Occipital lobe (tissue), 2 donors: ENCODE results near the gene EMILIN1. TPM values are rescaled to one million over a fixed set of nuclear protein-coding genes. Genes with fewer than 3 reads are reported as not detected.
"Not testable (repeated sequence)": the region's sequence is repeated elsewhere in the genome, so short reads cannot be mapped to it uniquely, and the experiment has no call there.

ENCODE experiments used
- DNase-seq: peaks from one replicate; lab custom pipeline; 2025; lab: John Stamatoyannopoulos, UW
- total RNA-seq: library from RNA; depleted of rRNA; stranded (reverse); fragments of >200 nt; gene quantifications from one replicate; pipeline ENCODE4 v1.2.3, GENCODE V29; 2014

Gene EMILIN1
- total RNA-seq, 1 donor from 2014 or later: 4.5 TPM

GRCh38 chr2:27093430-27094352 is 15.3 kb downstream of the EMILIN1 start:
- DNase-seq: no peak

- DNase-seq: no peak
Observed at GRCh38 chr2:27094353-27094984, 16.1 kb downstream of the EMILIN1 start.

GRCh38 chr2:27095427-27095744 is 17.0 kb downstream of the EMILIN1 start:
- no peak for DNase-seq

- DNase-seq: peak; percentile 48
Observed at GRCh38 chr2:27095745-27096651, 17.6 kb downstream of the EMILIN1 start.

- DNase-seq: no peak
Observed at GRCh38 chr2:27096748-27097297, 18.4 kb downstream of the EMILIN1 start.

- DNase-seq: no peak
Observed at GRCh38 chr2:27097341-27097740, 18.9 kb downstream of the EMILIN1 start.

- no peak for DNase-seq
Observed at GRCh38 chr2:27099334-27099955, 21.0 kb downstream of the EMILIN1 start.

- no peak for DNase-seq
Observed at GRCh38 chr2:27100036-27100435, 21.6 kb downstream of the EMILIN1 start.

- no peak for DNase-seq
Observed at GRCh38 chr2:27102329-27102728, 23.9 kb downstream of the EMILIN1 start.

GRCh38 chr2:27105981-27106380 is 27.6 kb downstream of the EMILIN1 start:
- DNase-seq: no peak

- DNase-seq: no peak
Observed at GRCh38 chr2:27108221-27108620, 29.8 kb downstream of the EMILIN1 start.

GRCh38 chr2:27109083-27109482 is 30.7 kb downstream of the EMILIN1 start:
- no peak for DNase-seq

- not testable (repeated sequence) for DNase-seq
Observed at GRCh38 chr2:27110603-27111352, 32.4 kb downstream of the EMILIN1 start.

GRCh38 chr2:27111392-27112078 is 33.1 kb downstream of the EMILIN1 start:
- DNase-seq: not testable (repeated sequence)

GRCh38 chr2:27115519-27115918 is 37.1 kb downstream of the EMILIN1 start:
- no peak for DNase-seq

- no peak for DNase-seq
Observed at GRCh38 chr2:27117995-27118524, 39.6 kb downstream of the EMILIN1 start.

GRCh38 chr2:27118525-27119329 is 40.3 kb downstream of the EMILIN1 start, which contains the start of gene CGREF1:
CGREF1 (minus strand) TSS chr2:27119128; CDS start chr2:27104366, 14,762 bp downstream.
- no peak for DNase-seq

GRCh38 chr2:27119330-27119670 is 40.9 kb downstream of the EMILIN1 start:
- not testable (repeated sequence) for DNase-seq

GRCh38 chr2:27121906-27122305 is 43.5 kb downstream of the EMILIN1 start:
- no peak for DNase-seq
